Smooth muscle cell (in vitro differentiated cells): ENCODE results near the gene CIZ1. TPM values are rescaled to one million over a fixed set of nuclear protein-coding genes. Genes with fewer than 3 reads are reported as not detected.

ENCODE experiments used
- DNase-seq: peaks from one replicate; lab custom pipeline; 2025; ENCODE audit not compliant: unreplicated experiment; lab: John Stamatoyannopoulos, UW
- H2AFZ ChIP-seq: fragments of 200-600 bp; sonication (generic); 2 replicates; pipeline ENCODE4 v1.6.0; 2016; ENCODE audit warnings: antibody characterized with exemption, low read depth, mild to moderate bottlenecking
- H3F3A ChIP-seq: fragments of 200-600 bp; sonication (generic); 2 replicates; pipeline ENCODE4 v1.6.0; 2017; ENCODE audit warnings: antibody characterized with exemption, low read depth
- H3K27ac ChIP-seq: fragments of 200-600 bp; sonication (generic); 2 replicates; pipeline ENCODE4 v1.5.1; 2016; ENCODE audit warnings: low read depth, mild to moderate bottlenecking
- H3K27me3 ChIP-seq: fragments of 200-600 bp; sonication (generic); 2 replicates; pipeline ENCODE4 v1.6.1; 2016; ENCODE audit warnings: low read depth, mild to moderate bottlenecking
- H3K36me3 ChIP-seq: fragments of 200-600 bp; sonication (generic); 2 replicates; pipeline ENCODE4 v1.5.1; 2016; ENCODE audit warnings: low read depth
- H3K4me1 ChIP-seq: fragments of 200-600 bp; sonication (generic); 2 replicates; pipeline ENCODE4 v1.5.1; 2016; ENCODE audit warnings: low read depth
- H3K4me2 ChIP-seq: fragments of 200-600 bp; sonication (generic); 2 replicates; pipeline ENCODE4 v1.6.0; 2016; ENCODE audit warnings: mild to moderate bottlenecking
- H3K4me3 ChIP-seq: fragments of 200-600 bp; sonication (generic); 2 replicates; pipeline ENCODE4 v1.5.1; 2016; ENCODE audit warnings: mild to moderate bottlenecking
- H3K79me2 ChIP-seq: fragments of 200-600 bp; sonication (generic); 2 replicates; pipeline ENCODE4 v1.6.0; 2016; ENCODE audit warnings: low read depth, mild to moderate bottlenecking
- H3K9ac ChIP-seq: fragments of 200-600 bp; sonication (generic); 2 replicates; pipeline ENCODE4 v1.6.0; 2016; ENCODE audit warnings: low read depth
- H3K9me3 ChIP-seq: fragments of 200-600 bp; sonication (generic); replicated peaks from 2 replicates; pipeline ENCODE4 v1.5.1; 2016; ENCODE audit warnings: low read depth
- H4K20me1 ChIP-seq: fragments of 200-600 bp; sonication (generic); 2 replicates; pipeline ENCODE4 v1.6.0; 2016; ENCODE audit warnings: low read depth
- WGBS: methylation state at CpG from one replicate; pipeline ENCODE4 v1.1.7; 2016; ENCODE audit warnings: low lambda C conversion rate; 5-methylcytosine and 5-hydroxymethylcytosine counted together
- polyA plus RNA-seq: library from polyadenylated mRNA; unstranded; fragments of >200 nt; fragmentation: Nextera tagmentation; extraction: Ambion mirVana; gene quantifications from 2 replicates; pipeline ENCODE4 v1.2.1, GENCODE V29; 2016
- total RNA-seq: library from RNA; depleted of rRNA; stranded (reverse); fragments of >200 nt; gene quantifications from 2 replicates; pipeline ENCODE4 v1.2.3, GENCODE V29; 2014
- TF ChIP-seq, protein P1 (sequence below): fragments of 200-600 bp; sonication (generic); IDR thresholded peaks from 2 replicates; pipeline ENCODE4 v1.5.1; 2017; ENCODE audit warnings: borderline replicate concordance, mild to moderate bottlenecking, antibody characterized with exemption; ENCODE audit not compliant: insufficient read depth, poor library complexity, severe bottlenecking

CIZ1 gene
- total and polyA plus RNA-seq, 2 experiments from 2014 or later = 23.5 to 84.0 TPM

DNA sequence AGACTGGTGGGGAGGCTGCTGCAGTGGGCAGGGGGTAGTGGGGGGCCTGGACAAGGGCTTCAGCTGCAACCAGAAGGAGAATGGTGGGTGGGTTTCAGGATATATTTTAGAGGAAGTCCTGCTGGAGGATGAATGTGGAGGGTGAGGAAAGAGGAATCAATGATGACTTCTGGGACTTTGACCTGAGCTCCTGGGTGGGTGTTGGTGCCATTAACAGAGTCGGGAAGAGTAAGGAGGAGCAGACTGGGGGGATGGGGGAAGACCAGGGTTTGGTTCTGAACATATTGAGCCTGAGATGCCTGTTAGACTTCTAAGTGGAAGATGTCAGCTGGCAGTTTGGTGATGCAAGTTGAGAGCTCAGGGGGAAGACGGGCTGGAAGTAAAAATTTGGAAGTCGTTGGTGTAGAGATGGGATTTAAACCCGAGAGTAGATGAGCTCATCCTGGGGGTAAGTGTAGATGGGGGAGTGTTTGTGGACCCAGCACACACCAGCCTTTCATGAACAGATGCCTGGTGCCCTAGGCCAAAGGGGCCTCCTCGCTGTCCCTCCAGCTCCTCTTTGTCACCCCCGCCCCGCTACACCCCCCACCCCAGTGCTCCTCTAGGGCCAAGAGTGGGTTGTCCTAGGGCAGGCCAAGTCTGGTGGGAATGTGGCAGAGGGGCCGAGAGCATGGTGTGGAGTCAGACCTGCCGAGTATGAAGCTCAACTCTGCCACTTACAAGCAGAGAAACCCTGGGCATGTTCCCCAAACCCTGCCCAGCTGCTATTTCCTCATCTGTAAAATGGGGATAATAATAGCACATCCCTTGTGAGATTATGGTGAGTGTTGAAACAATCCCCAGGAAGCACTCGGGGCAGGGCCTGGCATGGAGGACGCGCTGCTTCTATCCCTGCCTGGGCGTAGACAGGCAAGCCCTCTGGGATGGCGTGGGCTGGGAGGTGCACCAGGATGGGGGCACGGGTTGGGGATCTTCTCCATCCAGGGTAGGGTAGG lies 15.8 kb upstream of the CIZ1 start:
- Histone ChIP-seq H4K20me1 (peaks cover 38% of the 10 kb centered on the region), H3K27ac (no peak overlapping the region), H3K4me3 (no peak overlapping the region), H3K27me3 (no peaks in the 10 kb centered on the region), H3K79me2 (peaks cover 5% of the 10 kb centered on the region), H3F3A (peaks cover 3% of the 10 kb centered on the region), H3K9ac (no peak overlapping the region), H3K4me1 (peaks cover 14% of the 10 kb centered on the region), H3K9me3 (no peaks in the 10 kb centered on the region), H2AFZ (no peak overlapping the region), H3K4me2 (no peak overlapping the region), H3K36me3 (no peaks in the 10 kb centered on the region)
- 88% methylated on average over 15 of the region's 15 CpGs for WGBS
- TF ChIP-seq, protein P1, sequence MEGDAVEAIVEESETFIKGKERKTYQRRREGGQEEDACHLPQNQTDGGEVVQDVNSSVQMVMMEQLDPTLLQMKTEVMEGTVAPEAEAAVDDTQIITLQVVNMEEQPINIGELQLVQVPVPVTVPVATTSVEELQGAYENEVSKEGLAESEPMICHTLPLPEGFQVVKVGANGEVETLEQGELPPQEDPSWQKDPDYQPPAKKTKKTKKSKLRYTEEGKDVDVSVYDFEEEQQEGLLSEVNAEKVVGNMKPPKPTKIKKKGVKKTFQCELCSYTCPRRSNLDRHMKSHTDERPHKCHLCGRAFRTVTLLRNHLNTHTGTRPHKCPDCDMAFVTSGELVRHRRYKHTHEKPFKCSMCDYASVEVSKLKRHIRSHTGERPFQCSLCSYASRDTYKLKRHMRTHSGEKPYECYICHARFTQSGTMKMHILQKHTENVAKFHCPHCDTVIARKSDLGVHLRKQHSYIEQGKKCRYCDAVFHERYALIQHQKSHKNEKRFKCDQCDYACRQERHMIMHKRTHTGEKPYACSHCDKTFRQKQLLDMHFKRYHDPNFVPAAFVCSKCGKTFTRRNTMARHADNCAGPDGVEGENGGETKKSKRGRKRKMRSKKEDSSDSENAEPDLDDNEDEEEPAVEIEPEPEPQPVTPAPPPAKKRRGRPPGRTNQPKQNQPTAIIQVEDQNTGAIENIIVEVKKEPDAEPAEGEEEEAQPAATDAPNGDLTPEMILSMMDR = no peak
- no peak for DNase-seq

DNA sequence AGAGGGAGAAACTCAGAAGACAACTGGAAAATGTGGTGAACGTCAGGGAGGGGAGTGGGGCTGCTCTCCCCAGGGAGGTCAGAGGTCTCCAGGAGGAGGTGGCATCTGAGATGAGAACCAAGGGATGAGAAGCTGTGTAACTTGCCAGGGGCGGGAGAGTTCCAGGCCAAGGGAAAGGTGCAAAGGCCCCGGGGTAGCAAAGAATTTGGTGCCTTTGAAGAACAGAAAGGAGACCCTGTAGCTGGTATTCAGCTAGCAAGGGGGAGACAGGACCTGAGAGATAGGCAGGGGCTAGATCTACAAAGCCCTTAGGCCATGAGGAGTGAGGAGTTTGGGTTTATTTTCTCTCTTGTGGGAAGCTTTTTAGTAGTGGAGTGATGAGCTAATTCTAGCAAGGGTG lies 15.1 kb upstream of the CIZ1 start:
- TF ChIP-seq, protein P1 = no peak
- peaks cover 8% of the 10 kb centered on the region for H3F3A ChIP-seq
- H2AFZ ChIP-seq = no peak overlapping the region
- H3K9me3 ChIP-seq = no peaks in the 10 kb centered on the region
- no peak overlapping the region for H3K4me2 ChIP-seq
- H3K79me2 ChIP-seq = peaks cover 5% of the 10 kb centered on the region
- H3K27me3 ChIP-seq = no peaks in the 10 kb centered on the region
- DNase-seq = no peak
- peaks cover 14% of the 10 kb centered on the region for H3K4me1 ChIP-seq
- H3K9ac ChIP-seq = no peak overlapping the region
- H3K27ac ChIP-seq = no peak overlapping the region
- peaks cover 38% of the 10 kb centered on the region for H4K20me1 ChIP-seq
- no peaks in the 10 kb centered on the region for H3K36me3 ChIP-seq
- 91% methylated on average over 3 of the region's 3 CpGs for WGBS
- H3K4me3 ChIP-seq = no peak overlapping the region

DNA sequence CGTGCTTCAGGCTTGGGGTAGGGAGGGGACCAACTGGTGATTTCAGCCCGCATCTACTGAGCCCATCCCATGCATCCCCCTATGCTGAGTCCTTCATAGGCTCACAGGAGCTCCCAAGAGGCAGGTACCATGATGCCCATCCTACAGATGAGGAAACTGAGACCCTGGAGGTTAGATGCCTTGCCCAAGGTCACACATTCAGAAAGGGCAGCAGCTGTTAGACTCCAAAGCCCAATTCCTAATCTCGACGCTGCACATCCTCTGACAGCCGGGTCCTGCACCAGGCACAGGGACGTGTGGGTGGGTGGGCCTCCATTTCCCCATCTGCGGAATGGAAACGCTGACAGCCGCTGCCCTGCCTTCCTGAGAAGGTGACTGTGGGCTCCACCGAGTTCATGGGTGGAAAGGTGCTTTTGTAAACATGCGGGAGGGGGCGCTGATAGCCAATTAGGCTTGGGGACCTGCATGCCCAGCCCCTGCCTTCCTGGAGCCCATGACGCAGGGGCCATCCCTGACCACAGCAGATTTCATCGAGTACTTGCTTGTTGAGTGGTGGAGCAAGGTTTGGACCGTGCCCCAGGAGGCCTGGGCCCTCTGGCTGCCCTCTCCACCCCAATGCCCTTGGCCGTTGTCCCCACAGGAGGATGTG lies 14.0 kb upstream of the CIZ1 start:
- Histone ChIP-seq H3K4me2 (no peak overlapping the region), H3K27me3 (no peaks in the 10 kb centered on the region), H3K9ac (no peak overlapping the region), H3K36me3 (no peaks in the 10 kb centered on the region), H3K27ac (no peak overlapping the region), H3K4me3 (no peak overlapping the region), H4K20me1 (peaks cover 38% of the 10 kb centered on the region), H3F3A (peaks cover 8% of the 10 kb centered on the region), H3K79me2 (peaks cover 5% of the 10 kb centered on the region), H3K9me3 (no peaks in the 10 kb centered on the region), H2AFZ (no peak overlapping the region), H3K4me1 (peaks cover 14% of the 10 kb centered on the region)
- DNase-seq = no peak
- WGBS = 85% methylated on average over 16 of the region's 16 CpGs
- TF ChIP-seq, protein P1 = no peak
